ENCODE results near the gene SLC30A1. TPM values are rescaled to one million over a fixed set of nuclear protein-coding genes. Genes with fewer than 3 reads are reported as not detected.

Gene SLC30A1
- total and polyA plus RNA-seq, 2 of the 13 experiments (the other 11 are each of a cell fraction or from before 2014, with no cell fraction given): 5.9 to 24.4 TPM

- BruUV-seq (replicated peaks): no TSS peak
- peaks cover 0 to 3% of the 10 kb centered on the region in 2 experiments; a peak in 2 of 5 replicates for H3K27me3 ChIP-seq (ENCODE audit: control insufficient read depth in 1 of 2, insufficient read depth in 2 of 2, low read length in 2 of 2)
- ChIA-PET POLR2A (no interaction called here), CTCF (ENCODE audit: low intra/inter-chr PET ratio, low total read pairs) (no interaction called here)
- H3K36me3 ChIP-seq (replicated peaks in 1 of 2; ENCODE audit: control insufficient read depth in 1 of 2, insufficient read depth in 2 of 2, low read length in 2 of 2): no peaks in the 10 kb centered on the region
- H3K4me3 ChIP-seq (replicated peaks in 1 of 3; ENCODE audit: insufficient read depth in 1 of 3, low read depth in 2 of 3, low read length in 3 of 3): no peak overlapping the region
- H3K27ac ChIP-seq (ENCODE audit: extremely low read length, insufficient read depth, low read length): no peak overlapping the region
- no peaks in the 10 kb centered on the region for H4K20me1 ChIP-seq (ENCODE audit: insufficient read depth, low read length)
- 40% methylated on average over 4 of the region's 4 CpGs for WGBS (ENCODE audit: low lambda C conversion rate)
- no peak for TF ChIP-seq ZNF558 (CRISPR knock-in tag; IDR thresholded peaks at IDR 0.05; ENCODE audit: borderline replicate concordance)
- no peak for TF ChIP-seq PHF21A (CRISPR knock-in tag; IDR thresholded peaks at IDR 0.05)
- TF ChIP-seq ZNF563 (CRISPR knock-in tag; IDR thresholded peaks at IDR 0.05): no peak
- no peak for TF ChIP-seq ZNF468 (CRISPR knock-in tag; IDR thresholded peaks at IDR 0.05)
- no peak for TF ChIP-seq TAF1 (CRISPR knock-in tag; IDR thresholded peaks at IDR 0.05)
- no peak for TF ChIP-seq ZNF687 (CRISPR knock-in tag; IDR thresholded peaks at IDR 0.05)
- no peak for TF ChIP-seq PHF8 (CRISPR knock-in tag; IDR thresholded peaks at IDR 0.05)
- TF ChIP-seq, protein P1, sequence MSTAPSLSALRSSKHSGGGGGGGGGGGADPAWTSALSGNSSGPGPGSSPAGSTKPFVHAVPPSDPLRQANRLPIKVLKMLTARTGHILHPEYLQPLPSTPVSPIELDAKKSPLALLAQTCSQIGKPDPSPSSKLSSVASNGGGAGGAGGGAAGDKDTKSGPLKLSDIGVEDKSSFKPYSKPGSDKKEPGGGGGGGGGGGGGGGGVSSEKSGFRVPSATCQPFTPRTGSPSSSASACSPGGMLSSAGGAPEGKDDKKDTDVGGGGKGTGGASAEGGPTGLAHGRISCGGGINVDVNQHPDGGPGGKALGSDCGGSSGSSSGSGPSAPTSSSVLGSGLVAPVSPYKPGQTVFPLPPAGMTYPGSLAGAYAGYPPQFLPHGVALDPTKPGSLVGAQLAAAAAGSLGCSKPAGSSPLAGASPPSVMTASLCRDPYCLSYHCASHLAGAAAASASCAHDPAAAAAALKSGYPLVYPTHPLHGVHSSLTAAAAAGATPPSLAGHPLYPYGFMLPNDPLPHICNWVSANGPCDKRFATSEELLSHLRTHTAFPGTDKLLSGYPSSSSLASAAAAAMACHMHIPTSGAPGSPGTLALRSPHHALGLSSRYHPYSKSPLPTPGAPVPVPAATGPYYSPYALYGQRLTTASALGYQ (CRISPR knock-in tag; IDR thresholded peaks at IDR 0.05): no peak
- TF ChIP-seq CREM (IDR thresholded peaks at IDR 0.05): no peak
- no peak for TF ChIP-seq CREM (CRISPR knock-in tag; IDR thresholded peaks at IDR 0.05)
- no peak for TF ChIP-seq ZNF414 (CRISPR knock-in tag; IDR thresholded peaks at IDR 0.05)
- no peak for TF ChIP-seq HOXA7 (CRISPR knock-in tag; IDR thresholded peaks at IDR 0.05)
- no peak for TF ChIP-seq BRCA1 (CRISPR knock-in tag; IDR thresholded peaks at IDR 0.05)
- no peak for TF ChIP-seq ZNF224 (CRISPR knock-in tag; IDR thresholded peaks at IDR 0.05)
- no peak for TF ChIP-seq AKAP8 (CRISPR knock-in tag; IDR thresholded peaks at IDR 0.05)
- no peak for TF ChIP-seq SP1 (IDR thresholded peaks at IDR 0.05)
- TF ChIP-seq SP1 (CRISPR knock-in tag; IDR thresholded peaks at IDR 0.05): no peak
- no peak for TF ChIP-seq ZSCAN31 (CRISPR knock-in tag; IDR thresholded peaks at IDR 0.05; ENCODE audit: low read depth)
- TF ChIP-seq ZNF552 (CRISPR knock-in tag; IDR thresholded peaks at IDR 0.05; ENCODE audit: borderline replicate concordance): no peak
- no peak for TF ChIP-seq ZFP36L2 (CRISPR knock-in tag; IDR thresholded peaks at IDR 0.05)
- no peak for TF ChIP-seq KDM6A (CRISPR knock-in tag; IDR thresholded peaks at IDR 0.05; ENCODE audit: low read depth)
- H3K4me1 ChIP-seq (ENCODE audit: insufficient read depth, low read length): peaks cover 47% of the 10 kb centered on the region
- H3K9ac ChIP-seq (ENCODE audit: insufficient read depth, low read depth, low read length): no peak overlapping the region
- DNase-seq (ENCODE audit: low spot score) (no peak), ATAC-seq (no peak), FAIRE-seq (no peak)
- H3K79me2 ChIP-seq (ENCODE audit: insufficient read depth, low read length): no peaks in the 10 kb centered on the region
- in situ Hi-C loops (cut with HindIII; ENCODE audit: extremely low pct_ligation_motif_present, low pct_unique_long_range_greater_than_20kb): no loop called here
- H2AFZ ChIP-seq (ENCODE audit: low read length): no peak overlapping the region
- H3K9me3 ChIP-seq (ENCODE audit: low read length): no peaks in the 10 kb centered on the region
- intact Hi-C loops (cut with micrococcal nuclease; ENCODE audit: unreplicated experiment): no loop called here
- H3K4me2 ChIP-seq (ENCODE audit: low read depth, low read length): no peak overlapping the region
These were observed 49.5 kb upstream of the SLC30A1 start for GRCh38 chr1:211628417-211628816.

Measured in HepG2 (cell line).